ENCODE data around the gene SPATA2L. TPM values are rescaled to one million over a fixed set of nuclear protein-coding genes. Genes with fewer than 3 reads are reported as not detected.

The SPATA2L gene
- total and polyA plus RNA-seq, 2 of the 13 experiments (the other 11 are each of a cell fraction or from before 2014, with no cell fraction given): 9.1 to 20.7 TPM

GRCh38 chr16:89670496-89671431, 30.7 kb downstream of the SPATA2L start (continued):
- TF ChIP-seq SMC3 (IDR thresholded peaks at IDR 0.05; ENCODE audit: low read length) (peak; percentile 28; the same call in 1 of the 2 replicates), SNAI1 (CRISPR knock-in tag; IDR thresholded peaks at IDR 0.05; ENCODE audit: borderline replicate concordance) (no peak), MIER3 (CRISPR knock-in tag; IDR thresholded peaks at IDR 0.05; ENCODE audit: borderline replicate concordance) (no peak), EEA1 (CRISPR knock-in tag; IDR thresholded peaks at IDR 0.05; ENCODE audit: borderline replicate concordance) (0 out of 2 replicates have a peak, but pooled peaks have one; percentile 57), CTCF (CRISPR knock-in tag; IDR thresholded peaks at IDR 0.05) (no peak), ZNF546 (CRISPR knock-in tag; conservative IDR thresholded peaks at IDR 0.05) (no peak), ZBTB38 (CRISPR knock-in tag; IDR thresholded peaks at IDR 0.05) (0 out of 2 replicates have a peak, but pooled peaks have one; percentile 23), ZNF687 (CRISPR knock-in tag; IDR thresholded peaks at IDR 0.05) (peak; percentile 36), FIP1L1 (IDR thresholded peaks at IDR 0.05; ENCODE audit: borderline replicate concordance, insufficient read depth, low read depth, low read length) (no peak), MTERF4 (CRISPR knock-in tag; IDR thresholded peaks at IDR 0.05) (no peak), NR2F2 (IDR thresholded peaks at IDR 0.05; ENCODE audit: borderline replicate concordance, low read depth) (no peak), CREB1 (IDR thresholded peaks at IDR 0.05) (no peak), CREB1 (CRISPR knock-in tag; IDR thresholded peaks at IDR 0.05) (no peak), ATM (IDR thresholded peaks at IDR 0.05; ENCODE audit: borderline replicate concordance) (no peak), MYC (CRISPR knock-in tag; IDR thresholded peaks at IDR 0.05; ENCODE audit: borderline replicate concordance) (peak; percentile 28; the same call in 1 of the 2 replicates), TAF15 (IDR thresholded peaks at IDR 0.05; ENCODE audit: low read depth, low read length, poor library complexity, severe bottlenecking) (no peak)
